Measurements from ENCODE around the gene THTPA. TPM values are rescaled to one million over a fixed set of nuclear protein-coding genes. Genes with fewer than 3 reads are reported as not detected.

THTPA gene
- total RNA-seq, 1 donor from 2014 or later = 37.2 TPM

GRCh38 chr14:23559926-23560520, 4.0 kb downstream of the THTPA start:
- TF ChIP-seq CTCF (conservative IDR thresholded peaks at IDR 0.05; ENCODE audit: low read depth, low read length) = no peak
- DNase-seq (ENCODE audit: low read depth) = no peak
- H3K4me3 ChIP-seq (ENCODE audit: low read depth, low read length) = no peak overlapping the region

GRCh38 chr14:23561259-23561658, 5.2 kb downstream of the THTPA start:
- DNase-seq (ENCODE audit: low read depth) = no peak
- TF ChIP-seq CTCF (conservative IDR thresholded peaks at IDR 0.05; ENCODE audit: low read depth, low read length) = no peak
- H3K4me3 ChIP-seq (ENCODE audit: low read depth, low read length) = no peak overlapping the region

GRCh38 chr14:23561873-23562821, 6.1 kb downstream of the THTPA start:
- TF ChIP-seq CTCF (conservative IDR thresholded peaks at IDR 0.05; ENCODE audit: low read depth, low read length) = no peak
- DNase-seq (ENCODE audit: low read depth) = no peak
- H3K4me3 ChIP-seq (ENCODE audit: low read depth, low read length) = no peak overlapping the region

- no peak overlapping the region for H3K4me3 ChIP-seq (ENCODE audit: low read depth, low read length)
- TF ChIP-seq CTCF (conservative IDR thresholded peaks at IDR 0.05; ENCODE audit: low read depth, low read length) = peak; percentile 96
- DNase-seq (ENCODE audit: low read depth) = no peak
Observed at GRCh38 chr14:23562822-23563472, 6.9 kb downstream of the THTPA start.

GRCh38 chr14:23563473-23564180, 7.6 kb downstream of the THTPA start:
- TF ChIP-seq CTCF (conservative IDR thresholded peaks at IDR 0.05; ENCODE audit: low read depth, low read length) = no peak
- no peak overlapping the region for H3K4me3 ChIP-seq (ENCODE audit: low read depth, low read length)
- DNase-seq (ENCODE audit: low read depth) = no peak

- no peak for TF ChIP-seq CTCF (conservative IDR thresholded peaks at IDR 0.05; ENCODE audit: low read depth, low read length)
- H3K4me3 ChIP-seq (ENCODE audit: low read depth, low read length) = no peak overlapping the region
- no peak for DNase-seq (ENCODE audit: low read depth)
Observed at GRCh38 chr14:23564181-23564812, 8.2 kb downstream of the THTPA start.
